Endometrial microvascular endothelial cells (primary cell): Measurements from ENCODE around the gene POLR3E. TPM values are rescaled to one million over a fixed set of nuclear protein-coding genes. Genes with fewer than 3 reads are reported as not detected.

Source experiments
- in situ Hi-C: cut with HindIII; loops from 2 replicates; pipeline ENCODE4 v1.10.0; 2017; ENCODE audit warnings: low sequenced_read_pairs, low pct_unique_long_range_greater_than_20kb; ENCODE audit errors: inconsistent ontology term
- total RNA-seq: library from RNA; depleted of rRNA; stranded (reverse); fragments of >200 nt; gene quantifications from one replicate; pipeline ENCODE4 v1.2.3, GENCODE V29; 2015; ENCODE audit errors: inconsistent ontology term

The POLR3E gene
- 57.0 TPM for total RNA-seq

DNA sequence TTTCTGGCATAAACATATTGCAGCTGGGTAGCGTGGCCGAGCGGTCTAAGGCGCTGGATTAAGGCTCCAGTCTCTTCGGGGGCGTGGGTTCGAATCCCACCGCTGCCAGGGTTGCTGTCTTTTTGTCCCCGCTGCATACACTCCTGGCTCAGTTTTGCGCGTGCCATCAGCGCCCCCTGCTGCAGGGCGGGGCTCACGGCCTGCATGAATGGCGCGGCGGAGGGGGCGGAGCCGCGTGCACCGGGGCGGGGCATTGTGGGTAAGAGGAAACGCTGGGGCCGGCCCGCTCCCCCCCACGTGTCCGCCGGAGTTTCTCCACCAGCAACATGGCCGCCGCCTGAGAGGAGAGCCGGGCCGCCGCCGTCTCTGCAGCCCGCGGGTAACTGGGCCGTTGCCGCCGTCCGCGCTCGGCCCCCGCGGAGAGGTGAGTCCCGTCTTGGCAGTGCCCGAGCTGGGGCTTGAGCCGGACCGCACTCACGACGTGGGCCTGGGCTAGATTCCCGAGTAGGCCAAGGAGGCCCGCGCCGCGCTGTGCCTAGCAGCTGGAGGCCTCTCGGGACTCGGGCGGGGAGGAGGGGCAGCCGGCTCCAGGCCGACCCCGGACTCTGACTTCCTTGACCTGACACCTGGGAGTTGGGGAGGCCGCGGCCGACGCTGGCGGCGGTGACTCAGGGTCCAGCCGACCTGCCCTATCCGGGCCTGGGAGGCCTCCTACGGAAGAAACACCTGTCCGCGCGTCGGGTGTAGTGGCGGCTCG, at the start of gene POLR3E:
Gene POLR3E (plus strand): TSS at position 296 of the 757 bp plus-strand sequence. CDS start 5,560 bp downstream, outside the sequence.
- in situ Hi-C loops, result no loop called here

DNA sequence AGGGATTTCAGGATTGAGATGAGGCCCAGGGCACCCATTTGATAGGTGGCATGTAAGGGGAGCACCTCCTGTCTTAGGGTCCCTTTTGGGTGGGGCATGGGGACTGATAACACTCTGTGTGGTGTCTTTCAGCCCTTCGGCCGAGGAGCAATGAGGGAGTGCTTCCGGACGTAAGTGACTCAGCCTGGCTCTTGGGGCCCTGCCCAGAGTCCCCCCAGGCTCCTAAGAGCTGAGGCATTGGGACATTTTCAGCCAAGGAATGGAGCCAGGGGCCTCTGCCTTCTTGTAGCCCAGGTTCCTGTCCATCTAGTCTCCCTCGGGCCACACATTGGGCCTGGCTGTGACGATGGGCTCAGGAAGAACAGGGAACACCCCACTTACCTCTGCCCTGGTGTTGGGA, 46.7 kb upstream of the POLR3E start:
- in situ Hi-C loops, result loop anchor here (25.0 kb wide), 1 partner anchor 163 kb away; the partner anchor contains the start of gene VWA3A

DNA sequence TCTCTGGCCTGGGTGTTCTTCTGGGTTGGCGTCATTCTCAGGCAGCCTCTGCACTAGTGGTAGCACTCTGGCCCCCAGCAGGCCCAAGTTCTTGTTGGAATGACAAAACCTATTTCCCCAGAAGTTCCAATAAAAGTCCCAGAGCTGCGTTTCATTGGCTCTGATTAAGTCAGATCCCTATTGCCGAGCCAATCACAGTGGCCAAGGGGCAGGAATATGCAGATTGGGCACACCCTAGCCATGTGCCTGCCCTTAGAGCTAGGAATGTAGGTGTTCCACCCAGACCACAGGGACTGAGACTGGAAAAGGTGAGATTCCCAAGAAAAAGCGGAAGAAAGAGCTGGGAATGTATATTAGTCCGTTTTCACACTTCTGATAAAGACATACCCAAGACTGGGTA, 44.9 kb upstream of the POLR3E start:
- in situ Hi-C loops, result loop anchor here (25.0 kb wide), 1 partner anchor 165 kb away; the partner anchor contains the start of gene VWA3A

GRCh38 chr16:22253272-22253671, 43.9 kb upstream of the POLR3E start:
- in situ Hi-C loops, result loop anchor here (25.0 kb wide), 1 partner anchor 166 kb away; the partner anchor contains the start of gene VWA3A

GRCh38 chr16:22255335-22255734, 41.9 kb upstream of the POLR3E start:
- in situ Hi-C loops, result loop anchor here (25.0 kb wide), 1 partner anchor 168 kb away; the partner anchor contains the start of gene VWA3A

DNA sequence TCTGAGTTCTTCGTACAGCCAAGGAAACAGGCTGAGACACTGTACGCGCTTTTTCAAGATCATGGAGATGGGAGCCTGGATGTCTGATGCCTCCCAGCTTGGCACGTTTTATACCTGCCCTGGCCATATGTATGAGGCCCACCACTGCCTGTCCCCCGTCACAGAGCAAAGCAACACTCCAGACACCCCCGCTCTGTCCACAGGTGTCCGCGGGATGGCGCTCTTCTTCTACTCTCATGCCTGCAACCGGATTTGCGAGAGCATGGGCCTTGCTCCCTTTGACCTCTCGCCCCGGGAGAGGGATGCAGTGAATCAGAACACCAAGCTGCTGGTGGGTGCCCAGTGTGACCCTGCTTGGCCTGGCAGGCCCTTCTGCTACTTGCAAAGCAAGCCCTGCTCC, 39.8 kb upstream of the POLR3E start:
- in situ Hi-C loops, result loop anchor here (25.0 kb wide), 1 partner anchor 170 kb away; the partner anchor contains the start of gene VWA3A

GRCh38 chr16:22260490-22260889, 36.7 kb upstream of the POLR3E start:
- in situ Hi-C loops, result loop anchor here (10.0 to 25.0 kb wide), 2 partner anchors 46 to 173 kb away; partner anchors contain the start of gene VWA3A

DNA sequence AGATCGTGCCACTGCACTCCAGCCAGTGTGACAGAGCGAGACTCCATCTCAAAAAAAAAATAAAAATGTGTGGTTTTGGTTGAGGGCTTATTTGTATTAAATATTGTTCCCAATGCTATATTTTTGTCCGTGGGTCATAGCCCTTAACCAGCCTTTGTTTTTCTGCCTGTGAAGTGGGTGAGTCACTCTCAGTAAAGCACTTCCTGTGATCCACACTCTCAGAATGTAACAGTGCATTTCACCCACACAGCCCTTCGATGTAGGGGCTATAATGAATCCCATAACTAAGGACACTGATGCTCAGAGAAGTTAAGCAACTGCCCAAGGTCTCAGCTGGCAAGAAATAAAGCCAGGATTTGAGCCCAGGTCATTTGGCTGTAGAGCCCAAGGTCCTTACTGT, 34.7 kb upstream of the POLR3E start:
- in situ Hi-C loops, result loop anchor here (10.0 to 25.0 kb wide), 2 partner anchors 48 to 175 kb away; partner anchors contain the start of gene VWA3A

DNA sequence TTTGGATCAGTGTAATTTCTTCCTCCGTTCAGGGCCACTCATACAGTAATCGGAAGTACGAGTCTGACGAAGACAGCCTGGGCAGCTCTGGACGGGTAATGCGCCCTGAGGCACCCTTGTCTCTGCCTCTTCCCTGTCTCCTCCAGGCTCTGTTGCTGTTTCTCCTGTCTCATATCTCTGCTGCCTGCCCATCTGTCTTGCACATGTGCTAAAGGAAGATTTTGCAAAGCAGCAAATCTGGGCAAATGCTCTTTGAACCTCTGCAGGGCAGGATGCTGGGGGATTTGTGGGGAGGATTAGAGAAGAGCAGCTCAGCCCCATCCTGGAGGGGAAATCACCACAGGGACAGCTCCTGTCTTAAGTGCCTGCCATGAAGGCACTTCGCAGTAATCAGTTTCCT, 32.4 kb upstream of the POLR3E start:
- in situ Hi-C loops, result loop anchor here (10.0 to 25.0 kb wide), 2 partner anchors 50 to 177 kb away; partner anchors contain the start of gene VWA3A

DNA sequence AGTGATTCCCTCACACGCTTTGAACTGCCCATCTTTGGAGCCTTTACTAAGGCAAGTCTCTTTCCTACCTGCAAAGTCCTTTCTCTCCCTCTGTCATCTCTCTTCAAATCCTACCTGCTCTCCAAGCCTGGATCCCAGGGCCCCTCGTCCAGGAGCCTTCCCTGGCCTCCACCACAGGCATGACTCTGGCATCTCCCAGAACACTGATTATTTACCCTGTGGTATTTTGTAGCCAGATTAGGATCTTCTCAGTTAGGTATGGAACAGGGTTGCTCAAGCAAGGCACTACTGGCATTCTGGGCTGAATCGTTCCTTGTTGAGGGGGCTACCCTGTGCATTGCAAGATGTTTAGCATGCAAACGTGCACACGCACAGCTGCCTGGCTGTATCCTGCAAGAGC, 31.9 kb upstream of the POLR3E start:
- in situ Hi-C loops, result loop anchor here (10.0 to 25.0 kb wide), 2 partner anchors 51 to 178 kb away; partner anchors contain the start of gene VWA3A

GRCh38 chr16:22266546-22266945, 30.7 kb upstream of the POLR3E start:
- in situ Hi-C loops, result loop anchor here (10.0 to 25.0 kb wide), 2 partner anchors 52 to 179 kb away; partner anchors contain the start of gene VWA3A

DNA sequence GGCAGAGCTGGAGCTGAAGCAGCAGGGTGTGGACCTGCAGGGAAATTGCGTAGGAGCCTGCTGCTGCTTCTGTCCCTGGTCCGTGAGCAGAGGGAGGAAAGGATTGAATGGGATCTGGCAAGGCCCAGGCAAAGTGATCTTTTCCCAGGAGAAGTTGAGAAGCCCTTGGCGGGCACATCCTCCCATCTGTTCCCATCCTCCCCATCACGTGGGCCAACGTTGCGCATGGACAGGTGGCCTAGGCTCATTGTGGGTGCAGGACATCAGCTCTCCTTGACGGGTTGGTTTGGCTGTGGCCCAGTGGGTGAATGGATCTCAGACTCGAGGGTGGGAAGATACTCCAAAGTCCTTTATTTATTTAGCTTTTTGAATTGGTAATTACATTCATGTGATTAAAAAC, 29.4 kb upstream of the POLR3E start:
- in situ Hi-C loops, result loop anchor here (10.0 to 25.0 kb wide), 2 partner anchors 53 to 180 kb away; partner anchors contain the start of gene VWA3A

- in situ Hi-C loops, result loop anchor here (25.0 kb wide), 1 partner anchor 183 kb away; the partner anchor contains the start of gene VWA3A
Observed at GRCh38 chr16:22270525-22270924, 26.7 kb upstream of the POLR3E start.

- in situ Hi-C loops, result loop anchor here (25.0 kb wide), 1 partner anchor 186 kb away; the partner anchor contains the start of gene VWA3A
Observed at GRCh38 chr16:22272870-22273650, 24.1 kb upstream of the POLR3E start.

DNA sequence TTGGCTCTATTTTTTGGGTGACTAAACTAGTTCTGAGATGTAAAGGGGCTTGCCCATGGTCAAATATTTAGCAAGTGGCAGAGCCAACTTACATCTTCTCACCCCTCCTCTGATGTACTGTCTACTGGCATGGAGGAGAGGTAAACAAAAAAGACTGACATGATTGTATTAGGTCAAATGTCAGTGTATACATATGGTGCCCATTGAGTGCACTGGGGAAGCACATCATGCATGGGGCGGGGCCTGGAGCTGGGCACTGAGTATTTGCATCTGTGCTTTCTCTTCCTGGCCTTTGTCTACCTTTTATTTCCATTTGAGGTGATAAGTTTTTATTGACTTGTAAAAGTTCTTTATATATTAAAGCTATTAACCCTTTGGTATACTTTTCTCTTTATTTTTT, 22.3 kb upstream of the POLR3E start:
- in situ Hi-C loops, result loop anchor here (25.0 kb wide), 1 partner anchor 188 kb away; the partner anchor contains the start of gene VWA3A

DNA sequence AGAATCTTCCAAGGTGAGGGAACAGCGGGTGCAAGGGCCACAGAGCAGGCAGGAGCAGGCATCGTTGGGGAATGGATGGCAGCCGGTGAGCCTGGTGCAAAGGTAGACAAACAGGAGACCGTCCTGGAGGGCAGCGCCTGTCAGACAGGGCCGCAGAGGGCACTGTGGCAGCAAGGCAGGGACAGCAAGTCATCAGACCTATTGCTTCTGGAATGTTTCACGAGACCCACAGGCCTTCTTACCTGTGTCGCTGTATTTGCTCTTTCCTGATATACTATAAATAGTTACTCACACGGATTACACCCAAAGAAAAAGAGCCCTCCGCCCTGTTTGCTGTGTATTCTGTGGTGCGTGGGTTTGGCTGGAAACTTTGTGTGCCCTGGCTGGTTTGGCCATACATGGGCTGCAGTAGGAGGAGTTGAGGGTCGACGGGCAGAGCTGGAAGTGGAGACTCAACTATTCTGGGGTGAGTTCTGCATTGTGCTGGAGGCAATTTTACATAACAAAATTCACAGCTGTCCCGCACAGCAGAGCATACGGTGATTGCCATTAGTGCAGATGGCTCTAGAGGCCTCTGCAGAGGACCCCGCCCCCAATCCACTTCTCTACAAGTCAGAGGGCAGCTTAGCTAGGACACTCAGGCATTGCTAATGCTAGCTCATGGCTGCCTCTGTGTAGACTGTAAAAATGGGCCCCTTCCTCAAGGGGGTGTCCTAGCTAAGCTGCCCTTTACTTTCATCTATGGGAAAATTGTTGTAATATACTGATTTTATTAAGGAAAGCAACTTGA, 18.6 kb upstream of the POLR3E start:
- in situ Hi-C loops, result no loop called here

GRCh38 chr16:22282254-22282892, 14.8 kb upstream of the POLR3E start:
- in situ Hi-C loops, result no loop called here

DNA sequence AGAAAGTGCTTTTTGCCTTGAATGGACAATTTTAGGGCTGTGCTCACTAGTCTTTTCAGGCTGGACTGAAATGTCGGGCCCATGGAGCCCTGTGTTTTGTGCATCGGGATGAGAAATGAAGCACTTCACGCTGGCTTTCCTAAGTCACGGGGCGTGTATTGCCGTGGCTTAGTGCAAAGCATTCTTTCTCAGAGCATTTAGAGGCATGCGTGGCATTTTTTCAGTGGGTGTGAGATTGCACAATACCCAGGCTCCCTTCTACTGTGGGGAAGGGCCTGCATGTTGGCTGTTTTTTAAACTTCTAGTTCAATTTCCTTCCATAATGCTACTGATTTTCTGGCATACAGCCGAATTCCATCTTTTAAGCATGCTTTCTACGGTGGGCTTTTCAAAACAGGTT, 12.6 kb upstream of the POLR3E start:
- in situ Hi-C loops, result no loop called here
